HepG2 (cell line): ENCODE results near the gene TUBG1. TPM values are rescaled to one million over a fixed set of nuclear protein-coding genes. Genes with fewer than 3 reads are reported as not detected.

ENCODE experiments used
- ETS1 ChIP-seq: sonication (generic); formaldehyde crosslinking; IDR thresholded peaks from 2 replicates; pipeline ENCODE4 v1.4.0; 2020; ENCODE audit warnings: missing genetic modification reagents
- NCOA5 ChIP-seq: sonication (generic); formaldehyde crosslinking; IDR thresholded peaks from 2 replicates; pipeline ENCODE4 v1.4.0; 2020; ENCODE audit warnings: missing genetic modification reagents
- PHF5A ChIP-seq: IDR thresholded peaks from one replicate; pipeline ENCODE4 v1.6.1; 2018; ENCODE audit warnings: low read depth, missing genetic modification reagents; ENCODE audit not compliant: unreplicated experiment
- RBM39 ChIP-seq: fragments of 200-400 bp; formaldehyde crosslinking; IDR thresholded peaks from one replicate; pipeline ENCODE4 v1.6.1; 2018; ENCODE audit warnings: antibody characterized with exemption, mild to moderate bottlenecking, low read depth, low read length; ENCODE audit not compliant: poor library complexity, severe bottlenecking
- RELA ChIP-seq: sonication (generic); formaldehyde crosslinking; IDR thresholded peaks from 2 replicates; pipeline ENCODE4 v1.4.0; 2020; ENCODE audit warnings: missing genetic modification reagents
- SNAPC2 ChIP-seq: sonication (generic); formaldehyde crosslinking; IDR thresholded peaks from 2 replicates; pipeline ENCODE4 v1.8.1; 2022; ENCODE audit warnings: mild to moderate bottlenecking, missing genetic modification reagents
- ZNF275 ChIP-seq: sonication (generic); formaldehyde crosslinking; IDR thresholded peaks from 2 replicates; pipeline ENCODE4 v1.8.0; 2022; ENCODE audit warnings: missing genetic modification reagents, mild to moderate bottlenecking, inconsistent platforms, borderline replicate concordance
- ZNF546 ChIP-seq: sonication (generic); formaldehyde crosslinking; conservative IDR thresholded peaks from 2 replicates; pipeline ENCODE4 v1.8.1; 2023; ENCODE audit warnings: mild to moderate bottlenecking, missing genetic modification reagents
- ZNF639 ChIP-seq: conservative IDR thresholded peaks from 2 replicates; pipeline ENCODE4 v1.6.1; 2018; ENCODE audit warnings: missing genetic modification reagents
- ZNF678 ChIP-seq: sonication (generic); formaldehyde crosslinking; IDR thresholded peaks from 2 replicates; pipeline ENCODE4 v1.4.0; 2020; ENCODE audit warnings: mild to moderate bottlenecking, missing genetic modification reagents
- polyA plus RNA-seq, 8 experiments: library from polyadenylated mRNA; depleted of rRNA in 3 of 8; stranded (reverse) in 7 of 8; unstranded in 1 of 8; fragments of >200 nt; fragmentation: Illumina TruSeq in 4 of 8; extraction: Trizol in 4 of 8; gene quantifications; 2 replicates each; pipeline versions ENCODE4 v1.2.1 to v1.2.3, GENCODE V29; 2011 to 2016; ENCODE audit warnings: low read depth in 4 of 8, missing spikeins in 1 of 8, mixed read lengths in 1 of 8; ENCODE audit not compliant: insufficient read depth in 1 of 8
- total RNA-seq, 5 experiments: library from RNA; depleted of rRNA; stranded (reverse); fragments of >200 nt; fragmentation: Illumina TruSeq; extraction: Trizol; gene quantifications; 2 replicates each; pipeline ENCODE4 v1.2.3, GENCODE V29; 2016; ENCODE audit warnings: low read depth in 1 of 5
- TF ChIP-seq, protein P1 (sequence below): sonication (generic); formaldehyde crosslinking; IDR thresholded peaks from 2 replicates; pipeline ENCODE4 v1.4.0; 2020; ENCODE audit warnings: missing genetic modification reagents, borderline replicate concordance
- TF ChIP-seq, protein P2 (sequence below): sonication (generic); formaldehyde crosslinking; IDR thresholded peaks from 2 replicates; pipeline ENCODE4 v1.5.1; 2020; ENCODE audit warnings: missing genetic modification reagents, mild to moderate bottlenecking, borderline replicate concordance
- TF ChIP-seq, protein P3 (sequence below): sonication (generic); formaldehyde crosslinking; IDR thresholded peaks from 2 replicates; pipeline ENCODE4 v1.4.0; 2020; ENCODE audit warnings: mild to moderate bottlenecking, missing genetic modification reagents

TUBG1 gene
- total and polyA plus RNA-seq, 2 of the 13 experiments (the other 11 are each of a cell fraction or from before 2014, with no cell fraction given), result 74.1 to 137 TPM

- TF ChIP-seq ETS1 (CRISPR knock-in tag), result peak; percentile 87; the same call in 1 of the 2 replicates
- TF ChIP-seq PHF5A (CRISPR knock-in tag), result no peak
- TF ChIP-seq, protein P1, sequence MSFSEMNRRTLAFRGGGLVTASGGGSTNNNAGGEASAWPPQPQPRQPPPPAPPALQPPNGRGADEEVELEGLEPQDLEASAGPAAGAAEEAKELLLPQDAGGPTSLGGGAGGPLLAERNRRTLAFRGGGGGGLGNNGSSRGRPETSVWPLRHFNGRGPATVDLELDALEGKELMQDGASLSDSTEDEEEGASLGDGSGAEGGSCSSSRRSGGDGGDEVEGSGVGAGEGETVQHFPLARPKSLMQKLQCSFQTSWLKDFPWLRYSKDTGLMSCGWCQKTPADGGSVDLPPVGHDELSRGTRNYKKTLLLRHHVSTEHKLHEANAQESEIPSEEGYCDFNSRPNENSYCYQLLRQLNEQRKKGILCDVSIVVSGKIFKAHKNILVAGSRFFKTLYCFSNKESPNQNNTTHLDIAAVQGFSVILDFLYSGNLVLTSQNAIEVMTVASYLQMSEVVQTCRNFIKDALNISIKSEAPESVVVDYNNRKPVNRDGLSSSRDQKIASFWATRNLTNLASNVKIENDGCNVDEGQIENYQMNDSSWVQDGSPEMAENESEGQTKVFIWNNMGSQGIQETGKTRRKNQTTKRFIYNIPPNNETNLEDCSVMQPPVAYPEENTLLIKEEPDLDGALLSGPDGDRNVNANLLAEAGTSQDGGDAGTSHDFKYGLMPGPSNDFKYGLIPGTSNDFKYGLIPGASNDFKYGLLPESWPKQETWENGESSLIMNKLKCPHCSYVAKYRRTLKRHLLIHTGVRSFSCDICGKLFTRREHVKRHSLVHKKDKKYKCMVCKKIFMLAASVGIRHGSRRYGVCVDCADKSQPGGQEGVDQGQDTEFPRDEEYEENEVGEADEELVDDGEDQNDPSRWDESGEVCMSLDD (CRISPR knock-in tag), result no peak
- TF ChIP-seq RELA (CRISPR knock-in tag), result no peak
- 0 out of 2 replicates have a peak, but pooled peaks have one; percentile 49 for TF ChIP-seq SNAPC2 (CRISPR knock-in tag)
- TF ChIP-seq, protein P2, sequence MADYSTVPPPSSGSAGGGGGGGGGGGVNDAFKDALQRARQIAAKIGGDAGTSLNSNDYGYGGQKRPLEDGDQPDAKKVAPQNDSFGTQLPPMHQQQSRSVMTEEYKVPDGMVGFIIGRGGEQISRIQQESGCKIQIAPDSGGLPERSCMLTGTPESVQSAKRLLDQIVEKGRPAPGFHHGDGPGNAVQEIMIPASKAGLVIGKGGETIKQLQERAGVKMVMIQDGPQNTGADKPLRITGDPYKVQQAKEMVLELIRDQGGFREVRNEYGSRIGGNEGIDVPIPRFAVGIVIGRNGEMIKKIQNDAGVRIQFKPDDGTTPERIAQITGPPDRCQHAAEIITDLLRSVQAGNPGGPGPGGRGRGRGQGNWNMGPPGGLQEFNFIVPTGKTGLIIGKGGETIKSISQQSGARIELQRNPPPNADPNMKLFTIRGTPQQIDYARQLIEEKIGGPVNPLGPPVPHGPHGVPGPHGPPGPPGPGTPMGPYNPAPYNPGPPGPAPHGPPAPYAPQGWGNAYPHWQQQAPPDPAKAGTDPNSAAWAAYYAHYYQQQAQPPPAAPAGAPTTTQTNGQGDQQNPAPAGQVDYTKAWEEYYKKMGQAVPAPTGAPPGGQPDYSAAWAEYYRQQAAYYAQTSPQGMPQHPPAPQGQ, result 0 out of 2 replicates have a peak, but pooled peaks have one; percentile 76
- no peak for TF ChIP-seq ZNF275 (CRISPR knock-in tag)
- TF ChIP-seq ZNF639, result 0 out of 2 replicates have a peak, but pooled peaks have one; percentile 42
- TF ChIP-seq, protein P3, sequence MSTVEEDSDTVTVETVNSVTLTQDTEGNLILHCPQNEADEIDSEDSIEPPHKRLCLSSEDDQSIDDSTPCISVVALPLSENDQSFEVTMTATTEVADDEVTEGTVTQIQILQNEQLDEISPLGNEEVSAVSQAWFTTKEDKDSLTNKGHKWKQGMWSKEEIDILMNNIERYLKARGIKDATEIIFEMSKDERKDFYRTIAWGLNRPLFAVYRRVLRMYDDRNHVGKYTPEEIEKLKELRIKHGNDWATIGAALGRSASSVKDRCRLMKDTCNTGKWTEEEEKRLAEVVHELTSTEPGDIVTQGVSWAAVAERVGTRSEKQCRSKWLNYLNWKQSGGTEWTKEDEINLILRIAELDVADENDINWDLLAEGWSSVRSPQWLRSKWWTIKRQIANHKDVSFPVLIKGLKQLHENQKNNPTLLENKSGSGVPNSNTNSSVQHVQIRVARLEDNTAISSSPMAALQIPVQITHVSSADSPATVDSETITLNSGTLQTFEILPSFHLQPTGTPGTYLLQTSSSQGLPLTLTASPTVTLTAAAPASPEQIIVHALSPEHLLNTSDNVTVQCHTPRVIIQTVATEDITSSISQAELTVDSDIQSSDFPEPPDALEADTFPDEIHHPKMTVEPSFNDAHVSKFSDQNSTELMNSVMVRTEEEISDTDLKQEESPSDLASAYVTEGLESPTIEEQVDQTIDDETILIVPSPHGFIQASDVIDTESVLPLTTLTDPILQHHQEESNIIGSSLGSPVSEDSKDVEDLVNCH (CRISPR knock-in tag), result no peak
- TF ChIP-seq RBM39, result no peak
- TF ChIP-seq NCOA5, result no peak
- TF ChIP-seq ZNF678, result no peak
- no peak for TF ChIP-seq ZNF546 (CRISPR knock-in tag)
These were observed 940 bp upstream of the TUBG1 start (continued) for GRCh38 chr17:42608305-42609181.
